Endothelial cell of umbilical vein (primary cell): ENCODE data around the gene ZMYM4.

ENCODE experiments used
- POLR2AphosphoS5 ChIP-seq: IDR thresholded peaks from 2 replicates; pipeline ENCODE4 v1.6.1; 2012; ENCODE audit warnings: low read depth, mild to moderate bottlenecking, control low read depth, low read length, moderate library complexity; ENCODE audit not compliant: insufficient read depth
- TF ChIP-seq, protein P1 (sequence below), 2 donors: IDR thresholded peaks; 1 replicate in 1 of 2; 2 replicates in 1 of 2; pipeline ENCODE4 v1.5.1; 2011; ENCODE audit warnings: low read length in 2 of 2, mild to moderate bottlenecking in 2 of 2, moderate library complexity in 2 of 2, control low read depth in 1 of 2, inconsistent platforms in 1 of 2, low read depth in 1 of 2; ENCODE audit not compliant: insufficient read depth in 1 of 2; ENCODE audit errors: extremely low read depth in 1 of 2

GRCh38 chr1:35449334-35450008 is 181.0 kb downstream of the ZMYM4 start:
- TF ChIP-seq POLR2AphosphoS5, result no peak
- TF ChIP-seq, protein P1, sequence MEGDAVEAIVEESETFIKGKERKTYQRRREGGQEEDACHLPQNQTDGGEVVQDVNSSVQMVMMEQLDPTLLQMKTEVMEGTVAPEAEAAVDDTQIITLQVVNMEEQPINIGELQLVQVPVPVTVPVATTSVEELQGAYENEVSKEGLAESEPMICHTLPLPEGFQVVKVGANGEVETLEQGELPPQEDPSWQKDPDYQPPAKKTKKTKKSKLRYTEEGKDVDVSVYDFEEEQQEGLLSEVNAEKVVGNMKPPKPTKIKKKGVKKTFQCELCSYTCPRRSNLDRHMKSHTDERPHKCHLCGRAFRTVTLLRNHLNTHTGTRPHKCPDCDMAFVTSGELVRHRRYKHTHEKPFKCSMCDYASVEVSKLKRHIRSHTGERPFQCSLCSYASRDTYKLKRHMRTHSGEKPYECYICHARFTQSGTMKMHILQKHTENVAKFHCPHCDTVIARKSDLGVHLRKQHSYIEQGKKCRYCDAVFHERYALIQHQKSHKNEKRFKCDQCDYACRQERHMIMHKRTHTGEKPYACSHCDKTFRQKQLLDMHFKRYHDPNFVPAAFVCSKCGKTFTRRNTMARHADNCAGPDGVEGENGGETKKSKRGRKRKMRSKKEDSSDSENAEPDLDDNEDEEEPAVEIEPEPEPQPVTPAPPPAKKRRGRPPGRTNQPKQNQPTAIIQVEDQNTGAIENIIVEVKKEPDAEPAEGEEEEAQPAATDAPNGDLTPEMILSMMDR (IDR thresholded peaks at IDR 0.05; ENCODE audit: extremely low read depth in 1 of 2, insufficient read depth in 1 of 2, low read depth in 1 of 2, low read length in 2 of 2), result no peak
